ENCODE results near the gene CRYBA1. TPM values are rescaled to one million over a fixed set of nuclear protein-coding genes. Genes with fewer than 3 reads are reported as not detected.

CRYBA1 gene
- total RNA-seq, 1 donor from 2014 or later = not detected

DNA sequence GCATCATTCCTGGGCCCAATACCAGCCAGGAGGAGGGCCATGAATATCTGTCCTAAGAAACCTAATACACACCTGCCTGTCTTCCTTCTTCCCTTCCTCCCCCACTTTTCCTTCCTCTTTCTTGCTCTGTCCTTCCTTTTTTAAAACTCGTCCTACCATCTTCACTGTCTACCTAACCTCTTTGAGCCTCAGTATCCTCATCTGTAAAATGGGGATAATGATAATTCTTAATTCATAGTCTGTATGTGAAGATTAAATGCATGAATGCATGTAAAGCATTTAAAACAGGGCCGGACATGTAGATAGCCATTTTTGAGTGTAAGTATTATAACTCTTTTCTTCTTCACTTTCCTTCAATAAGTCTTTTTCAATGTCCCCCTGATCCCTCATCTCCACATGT lies 560 bp downstream of the CRYBA1 start:
- H3K27ac ChIP-seq (ENCODE audit: low read depth, low read length) = no peak overlapping the region
- H3K36me3 ChIP-seq (ENCODE audit: control insufficient read depth in 3 of 3, insufficient read depth in 3 of 3, low read length in 3 of 3) = no peaks in the 10 kb centered on the region
- H3K9me3 ChIP-seq (ENCODE audit: control insufficient read depth in 3 of 3, low read length in 3 of 3) = no peaks in the 10 kb centered on the region
- H3K9ac ChIP-seq (ENCODE audit: low read depth in 1 of 3, low read length in 3 of 3) = no peak overlapping the region
- H3K27me3 ChIP-seq (ENCODE audit: control insufficient read depth in 3 of 3, insufficient read depth in 3 of 3, low read length in 3 of 3) = no peaks in the 10 kb centered on the region
- no peak overlapping the region for H3K4me3 ChIP-seq (ENCODE audit: low read length in 3 of 3)
- no peaks in the 10 kb centered on the region for H3K4me1 ChIP-seq (ENCODE audit: control insufficient read depth in 3 of 3, insufficient read depth in 3 of 3, low read length in 3 of 3)

GRCh38 chr17:29248845-29249244 lies 2.2 kb downstream of the CRYBA1 start:
- Histone ChIP-seq H3K9ac (ENCODE audit: low read depth in 1 of 3, low read length in 3 of 3) (no peak overlapping the region), H3K4me1 (ENCODE audit: control insufficient read depth in 3 of 3, insufficient read depth in 3 of 3, low read length in 3 of 3) (no peaks in the 10 kb centered on the region), H3K9me3 (ENCODE audit: control insufficient read depth in 3 of 3, low read length in 3 of 3) (no peaks in the 10 kb centered on the region), H3K27me3 (ENCODE audit: control insufficient read depth in 3 of 3, insufficient read depth in 3 of 3, low read length in 3 of 3) (no peaks in the 10 kb centered on the region), H3K36me3 (ENCODE audit: control insufficient read depth in 3 of 3, insufficient read depth in 3 of 3, low read length in 3 of 3) (no peaks in the 10 kb centered on the region), H3K4me3 (ENCODE audit: low read length in 3 of 3) (no peak overlapping the region), H3K27ac (ENCODE audit: low read depth, low read length) (no peak overlapping the region)

DNA sequence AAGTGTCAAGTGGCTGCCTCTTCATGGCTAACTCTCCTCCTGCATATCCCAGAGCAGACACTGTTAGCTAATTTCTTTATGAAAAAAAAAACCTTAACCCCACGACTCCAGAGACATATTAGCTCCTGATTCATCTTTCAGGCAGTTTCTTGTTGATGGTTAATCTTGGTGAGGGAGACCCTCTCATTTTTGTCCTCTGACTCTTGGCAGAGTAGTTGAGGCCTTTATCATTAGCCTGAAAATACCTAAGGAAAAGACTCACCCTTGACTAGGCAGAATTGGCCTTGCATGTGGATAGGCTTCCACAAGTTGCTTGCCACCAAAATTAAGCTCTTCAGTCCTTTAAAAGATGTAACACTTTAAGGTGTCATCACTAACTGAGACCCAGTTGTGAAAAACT lies 4.0 kb downstream of the CRYBA1 start:
- Histone ChIP-seq H3K27me3 (ENCODE audit: control insufficient read depth in 3 of 3, insufficient read depth in 3 of 3, low read length in 3 of 3) (no peaks in the 10 kb centered on the region), H3K4me1 (ENCODE audit: control insufficient read depth in 3 of 3, insufficient read depth in 3 of 3, low read length in 3 of 3) (no peaks in the 10 kb centered on the region), H3K36me3 (ENCODE audit: control insufficient read depth in 3 of 3, insufficient read depth in 3 of 3, low read length in 3 of 3) (no peaks in the 10 kb centered on the region), H3K9ac (ENCODE audit: low read depth in 1 of 3, low read length in 3 of 3) (no peak overlapping the region), H3K27ac (ENCODE audit: low read depth, low read length) (no peak overlapping the region), H3K4me3 (ENCODE audit: low read length in 3 of 3) (no peak overlapping the region), H3K9me3 (ENCODE audit: control insufficient read depth in 3 of 3, low read length in 3 of 3) (no peaks in the 10 kb centered on the region)

DNA sequence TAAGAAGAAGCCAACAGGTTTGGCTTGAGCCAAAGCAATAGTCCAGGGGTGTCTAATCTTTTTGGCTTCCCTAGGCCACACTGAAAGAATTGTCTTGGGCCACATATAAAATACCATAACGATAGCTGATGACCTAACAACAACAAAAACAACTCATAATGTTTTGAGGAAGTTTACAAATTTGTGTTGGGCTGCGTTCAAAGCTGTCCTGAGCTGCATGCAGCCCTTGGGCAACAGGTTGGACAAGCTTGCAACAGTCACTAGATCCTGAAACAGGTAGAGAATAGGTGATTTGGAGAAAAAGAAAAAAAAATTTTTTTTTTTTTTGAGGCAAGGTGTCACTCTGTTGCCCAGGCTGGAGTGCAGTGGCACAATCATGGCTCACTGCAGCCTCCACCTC lies 4.5 kb downstream of the CRYBA1 start:
- Histone ChIP-seq H3K4me1 (ENCODE audit: control insufficient read depth in 3 of 3, insufficient read depth in 3 of 3, low read length in 3 of 3) (no peaks in the 10 kb centered on the region), H3K27ac (ENCODE audit: low read depth, low read length) (no peak overlapping the region), H3K27me3 (ENCODE audit: control insufficient read depth in 3 of 3, insufficient read depth in 3 of 3, low read length in 3 of 3) (no peaks in the 10 kb centered on the region), H3K9me3 (ENCODE audit: control insufficient read depth in 3 of 3, low read length in 3 of 3) (no peaks in the 10 kb centered on the region), H3K36me3 (ENCODE audit: control insufficient read depth in 3 of 3, insufficient read depth in 3 of 3, low read length in 3 of 3) (no peaks in the 10 kb centered on the region), H3K9ac (ENCODE audit: low read depth in 1 of 3, low read length in 3 of 3) (no peak overlapping the region), H3K4me3 (ENCODE audit: low read length in 3 of 3) (no peak overlapping the region)

DNA sequence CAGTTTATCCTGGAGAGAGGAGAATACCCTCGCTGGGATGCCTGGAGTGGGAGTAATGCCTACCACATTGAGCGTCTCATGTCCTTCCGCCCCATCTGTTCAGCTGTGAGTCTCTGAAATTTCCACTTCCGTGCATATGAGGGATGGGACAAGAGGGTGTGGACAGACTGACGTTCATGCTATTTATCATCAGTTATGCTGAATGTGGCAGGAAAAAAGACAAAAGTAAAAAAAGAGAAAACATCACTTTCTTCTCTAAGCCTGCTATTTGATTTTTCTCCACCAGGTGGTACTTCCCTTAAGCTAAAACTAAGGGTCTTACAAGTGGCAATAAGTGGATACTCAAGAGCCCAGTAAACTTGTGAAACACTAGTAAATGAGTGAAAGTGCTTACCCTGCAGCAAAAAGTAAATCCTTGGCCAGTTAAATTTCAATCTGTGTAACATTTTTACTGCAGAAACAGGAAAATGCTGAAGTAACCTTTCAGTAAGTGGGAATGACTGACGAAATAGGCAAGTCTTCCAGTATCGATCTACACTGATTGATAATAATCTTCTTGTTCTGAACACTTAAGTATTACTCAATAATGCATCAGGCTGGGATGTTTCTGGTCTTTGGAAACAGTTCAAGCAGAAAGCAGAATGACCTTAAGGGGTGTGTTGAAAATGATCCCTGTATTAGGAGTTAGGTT lies 5.6 kb downstream of the CRYBA1 start:
- Histone ChIP-seq H3K4me1 (ENCODE audit: control insufficient read depth in 3 of 3, insufficient read depth in 3 of 3, low read length in 3 of 3) (peaks cover 0 to 3% (median 2%) of the 10 kb centered on the region in 3 donors), H3K9me3 (ENCODE audit: control insufficient read depth in 3 of 3, low read length in 3 of 3) (no peaks in the 10 kb centered on the region), H3K27ac (ENCODE audit: low read depth, low read length) (no peak overlapping the region), H3K9ac (ENCODE audit: low read depth in 1 of 3, low read length in 3 of 3) (no peak overlapping the region), H3K27me3 (ENCODE audit: control insufficient read depth in 3 of 3, insufficient read depth in 3 of 3, low read length in 3 of 3) (no peaks in the 10 kb centered on the region), H3K4me3 (ENCODE audit: low read length in 3 of 3) (no peak overlapping the region), H3K36me3 (ENCODE audit: control insufficient read depth in 3 of 3, insufficient read depth in 3 of 3, low read length in 3 of 3) (no peaks in the 10 kb centered on the region)

- H3K9me3 ChIP-seq (ENCODE audit: control insufficient read depth in 3 of 3, low read length in 3 of 3) = no peaks in the 10 kb centered on the region
- no peak overlapping the region for H3K9ac ChIP-seq (ENCODE audit: low read depth in 1 of 3, low read length in 3 of 3)
- no peaks in the 10 kb centered on the region for H3K27me3 ChIP-seq (ENCODE audit: control insufficient read depth in 3 of 3, insufficient read depth in 3 of 3, low read length in 3 of 3)
- H3K4me3 ChIP-seq (ENCODE audit: low read length in 3 of 3) = no peak overlapping the region
- H3K36me3 ChIP-seq (ENCODE audit: control insufficient read depth in 3 of 3, insufficient read depth in 3 of 3, low read length in 3 of 3) = no peaks in the 10 kb centered on the region
- peaks cover 2 to 10% (median 4%) of the 10 kb centered on the region in 3 donors for H3K4me1 ChIP-seq (ENCODE audit: control insufficient read depth in 3 of 3, insufficient read depth in 3 of 3, low read length in 3 of 3)
- no peak overlapping the region for H3K27ac ChIP-seq (ENCODE audit: low read depth, low read length)
These were observed 6.4 kb downstream of the CRYBA1 start for GRCh38 chr17:29253037-29253436.

DNA sequence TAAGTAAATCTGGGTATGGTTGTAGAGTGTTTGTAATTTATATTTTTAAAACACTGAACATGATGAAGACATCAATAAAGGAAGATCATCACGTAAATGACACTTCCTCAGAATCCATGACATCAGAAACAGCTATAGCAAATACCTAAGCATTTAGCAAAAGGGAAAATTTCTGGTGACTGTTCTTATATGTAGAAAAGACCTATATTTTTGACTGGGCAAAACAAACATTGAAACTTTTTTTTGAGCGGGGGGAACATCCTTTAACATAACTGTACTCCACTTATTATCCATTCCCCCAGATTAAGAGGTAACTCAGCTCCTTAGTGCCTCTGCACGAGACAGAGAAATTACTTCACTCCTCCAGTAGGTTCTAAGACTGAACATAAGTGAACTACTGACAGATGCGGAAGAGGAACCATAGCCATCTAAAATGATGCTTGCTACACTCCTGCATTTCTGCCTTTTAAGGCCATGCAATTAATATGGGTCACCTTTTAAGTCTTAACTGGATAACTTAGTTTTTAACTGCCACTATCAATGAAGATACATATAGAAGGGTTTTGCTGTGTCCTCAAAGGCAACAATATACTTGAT lies 9.4 kb downstream of the CRYBA1 start:
- H3K27me3 ChIP-seq (ENCODE audit: control insufficient read depth in 3 of 3, insufficient read depth in 3 of 3, low read length in 3 of 3) = no peaks in the 10 kb centered on the region
- no peak overlapping the region for H3K9ac ChIP-seq (ENCODE audit: low read depth in 1 of 3, low read length in 3 of 3)
- peaks cover 0 to 6% (median 0%) of the 10 kb centered on the region in 3 donors for H3K36me3 ChIP-seq (ENCODE audit: control insufficient read depth in 3 of 3, insufficient read depth in 3 of 3, low read length in 3 of 3)
- no peak overlapping the region for H3K4me3 ChIP-seq (ENCODE audit: low read length in 3 of 3)
- no peak overlapping the region for H3K27ac ChIP-seq (ENCODE audit: low read depth, low read length)
- H3K9me3 ChIP-seq (ENCODE audit: control insufficient read depth in 3 of 3, low read length in 3 of 3) = no peaks in the 10 kb centered on the region
- H3K4me1 ChIP-seq (ENCODE audit: control insufficient read depth in 3 of 3, insufficient read depth in 3 of 3, low read length in 3 of 3) = peaks cover 2 to 11% (median 4%) of the 10 kb centered on the region in 3 donors

DNA sequence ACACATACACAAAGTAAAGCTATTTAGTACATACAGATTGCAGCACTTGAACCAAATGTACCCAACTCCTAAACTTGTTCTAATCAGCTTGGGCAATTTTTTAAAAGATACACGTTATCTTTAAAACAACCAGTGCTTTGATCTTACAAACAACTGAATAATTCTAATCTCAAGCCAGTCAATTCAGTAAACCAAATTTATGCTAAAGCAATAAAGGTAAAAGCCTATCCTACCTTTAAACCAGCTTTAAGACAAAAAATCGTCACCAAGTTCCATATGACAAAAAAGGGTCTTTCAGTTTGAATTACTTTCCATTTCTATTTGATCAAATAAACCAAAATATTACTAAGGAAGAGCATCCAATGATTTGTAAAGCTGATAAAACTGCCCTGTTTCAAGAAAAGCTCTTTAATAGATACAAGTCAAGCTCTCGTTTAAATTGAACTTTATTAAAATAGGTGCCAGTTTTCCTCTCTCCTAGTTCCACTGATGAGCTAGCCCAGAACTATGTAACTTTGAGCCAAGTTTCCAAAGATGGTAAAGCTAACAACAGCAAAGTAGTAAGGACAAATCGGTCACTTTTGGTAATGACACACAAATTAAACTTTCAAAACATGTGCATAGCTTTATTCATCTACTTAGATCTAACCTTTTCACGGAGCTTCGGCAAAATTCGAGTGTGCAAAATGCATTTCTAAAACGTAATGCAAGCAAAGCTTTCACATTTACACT lies 10.2 kb downstream of the CRYBA1 start:
- Histone ChIP-seq H3K27me3 (ENCODE audit: control insufficient read depth in 3 of 3, insufficient read depth in 3 of 3, low read length in 3 of 3) (no peaks in the 10 kb centered on the region), H3K4me3 (ENCODE audit: low read length in 3 of 3) (no peak overlapping the region), H3K9me3 (ENCODE audit: control insufficient read depth in 3 of 3, low read length in 3 of 3) (no peaks in the 10 kb centered on the region), H3K27ac (ENCODE audit: low read depth, low read length) (no peak overlapping the region), H3K9ac (ENCODE audit: low read depth in 1 of 3, low read length in 3 of 3) (no peak overlapping the region), H3K36me3 (ENCODE audit: control insufficient read depth in 3 of 3, insufficient read depth in 3 of 3, low read length in 3 of 3) (peaks cover 0 to 10% (median 0%) of the 10 kb centered on the region in 3 donors), H3K4me1 (ENCODE audit: control insufficient read depth in 3 of 3, insufficient read depth in 3 of 3, low read length in 3 of 3) (peaks cover 2 to 11% (median 4%) of the 10 kb centered on the region in 3 donors)

- H3K9me3 ChIP-seq (ENCODE audit: control insufficient read depth in 3 of 3, low read length in 3 of 3) = no peaks in the 10 kb centered on the region
- peaks cover 0 to 13% (median 3%) of the 10 kb centered on the region in 3 donors for H3K36me3 ChIP-seq (ENCODE audit: control insufficient read depth in 3 of 3, insufficient read depth in 3 of 3, low read length in 3 of 3)
- H3K9ac ChIP-seq (ENCODE audit: low read depth in 1 of 3, low read length in 3 of 3) = no peak overlapping the region
- peaks cover 2 to 11% (median 4%) of the 10 kb centered on the region in 3 donors for H3K4me1 ChIP-seq (ENCODE audit: control insufficient read depth in 3 of 3, insufficient read depth in 3 of 3, low read length in 3 of 3)
- H3K27ac ChIP-seq (ENCODE audit: low read depth, low read length) = no peak overlapping the region
- no peaks in the 10 kb centered on the region for H3K27me3 ChIP-seq (ENCODE audit: control insufficient read depth in 3 of 3, insufficient read depth in 3 of 3, low read length in 3 of 3)
- no peak overlapping the region for H3K4me3 ChIP-seq (ENCODE audit: low read length in 3 of 3)
These were observed 11.1 kb downstream of the CRYBA1 start for GRCh38 chr17:29257756-29258155.

- Histone ChIP-seq H3K4me1 (ENCODE audit: control insufficient read depth in 3 of 3, insufficient read depth in 3 of 3, low read length in 3 of 3) (no peaks in the 10 kb centered on the region), H3K9ac (ENCODE audit: low read depth in 1 of 3, low read length in 3 of 3) (no peak overlapping the region), H3K27me3 (ENCODE audit: control insufficient read depth in 3 of 3, insufficient read depth in 3 of 3, low read length in 3 of 3) (no peaks in the 10 kb centered on the region), H3K9me3 (ENCODE audit: control insufficient read depth in 3 of 3, low read length in 3 of 3) (no peaks in the 10 kb centered on the region), H3K27ac (ENCODE audit: low read depth, low read length) (no peak overlapping the region), H3K4me3 (ENCODE audit: low read length in 3 of 3) (no peak overlapping the region), H3K36me3 (ENCODE audit: control insufficient read depth in 3 of 3, insufficient read depth in 3 of 3, low read length in 3 of 3) (peaks cover 6 to 19% (median 14%) of the 10 kb centered on the region in 3 donors)
These were observed 17.3 kb downstream of the CRYBA1 start for GRCh38 chr17:29263916-29264315.
